ENCODE results near the gene ERFE. TPM values are rescaled to one million over a fixed set of nuclear protein-coding genes. Genes with fewer than 3 reads are reported as not detected.

ERFE gene
- total RNA-seq, 4 donors from 2014 or later = 0.35 to 0.94 (median 0.74) TPM; not detected in 1

DNA sequence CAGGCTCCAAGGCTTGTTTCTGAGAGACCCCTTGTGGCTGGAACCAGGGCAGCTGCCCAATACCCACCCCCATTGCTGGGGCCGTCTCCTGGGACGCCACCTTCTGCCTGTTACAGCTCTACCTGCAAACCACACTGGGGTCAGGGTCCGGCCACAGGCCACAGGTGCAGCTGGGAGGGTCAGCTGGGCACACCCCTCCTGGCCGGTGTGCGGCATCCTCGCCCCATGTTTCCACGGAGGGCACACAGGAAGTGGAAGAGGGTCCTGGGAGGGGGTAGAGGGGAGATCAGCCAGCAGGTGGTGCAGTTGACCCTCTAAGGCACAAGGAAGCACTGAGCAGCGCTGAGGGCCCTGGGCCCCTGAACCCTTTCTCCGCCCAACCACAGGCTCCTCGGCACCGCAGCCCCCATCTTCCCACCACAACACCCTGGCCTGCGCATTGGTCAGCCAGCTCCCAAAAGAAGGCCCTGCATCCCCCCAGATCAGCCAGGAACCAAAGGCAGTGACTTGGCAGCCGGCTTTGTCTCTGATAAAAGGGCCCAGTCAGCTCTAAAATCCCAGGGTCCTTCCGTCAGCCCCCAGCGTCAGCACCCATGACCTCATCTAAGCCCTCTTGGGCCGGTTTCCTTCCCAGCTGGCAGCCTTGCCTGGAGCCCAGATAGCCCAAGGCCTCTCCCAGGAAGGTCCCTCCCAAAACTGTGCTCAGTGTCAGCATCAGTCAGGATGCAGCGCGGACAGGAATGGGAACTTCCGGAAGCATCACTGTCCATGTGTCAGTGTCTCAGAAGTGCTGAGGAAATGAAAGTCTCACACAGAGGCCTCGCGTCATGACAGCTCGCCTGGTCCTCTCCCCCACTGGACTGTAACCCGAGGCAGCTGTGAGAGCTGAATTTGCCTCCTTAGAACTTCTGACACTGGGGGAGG is 1.7 kb downstream of the ERFE start:
- H3K4me1 ChIP-seq = peaks cover 0 to 40% (median 9%) of the 10 kb centered on the region in 3 donors
- no peak for ATAC-seq
- TF ChIP-seq POLR2A (IDR thresholded peaks at IDR 0.05) (no peak), POLR2AphosphoS5 (IDR thresholded peaks at IDR 0.05) (no peak), EP300 (IDR thresholded peaks at IDR 0.05) (no peak)
- TF ChIP-seq, protein P1, sequence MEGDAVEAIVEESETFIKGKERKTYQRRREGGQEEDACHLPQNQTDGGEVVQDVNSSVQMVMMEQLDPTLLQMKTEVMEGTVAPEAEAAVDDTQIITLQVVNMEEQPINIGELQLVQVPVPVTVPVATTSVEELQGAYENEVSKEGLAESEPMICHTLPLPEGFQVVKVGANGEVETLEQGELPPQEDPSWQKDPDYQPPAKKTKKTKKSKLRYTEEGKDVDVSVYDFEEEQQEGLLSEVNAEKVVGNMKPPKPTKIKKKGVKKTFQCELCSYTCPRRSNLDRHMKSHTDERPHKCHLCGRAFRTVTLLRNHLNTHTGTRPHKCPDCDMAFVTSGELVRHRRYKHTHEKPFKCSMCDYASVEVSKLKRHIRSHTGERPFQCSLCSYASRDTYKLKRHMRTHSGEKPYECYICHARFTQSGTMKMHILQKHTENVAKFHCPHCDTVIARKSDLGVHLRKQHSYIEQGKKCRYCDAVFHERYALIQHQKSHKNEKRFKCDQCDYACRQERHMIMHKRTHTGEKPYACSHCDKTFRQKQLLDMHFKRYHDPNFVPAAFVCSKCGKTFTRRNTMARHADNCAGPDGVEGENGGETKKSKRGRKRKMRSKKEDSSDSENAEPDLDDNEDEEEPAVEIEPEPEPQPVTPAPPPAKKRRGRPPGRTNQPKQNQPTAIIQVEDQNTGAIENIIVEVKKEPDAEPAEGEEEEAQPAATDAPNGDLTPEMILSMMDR (IDR thresholded peaks at IDR 0.05) = peak in 1 of 4 experiments; percentile 40
- no peaks in the 10 kb centered on the region for H3K36me3 ChIP-seq
- H3K9me3 ChIP-seq = no peaks in the 10 kb centered on the region
- H3K27me3 ChIP-seq = peaks cover 68% of the 10 kb centered on the region
- no peak overlapping the region for H3K4me3 ChIP-seq
- no peak overlapping the region for H3K27ac ChIP-seq
- WGBS, 2 donors (ENCODE audit: low coverage in 1 of 2) = 60 to 90% methylated on average over 1 to 2 of the region's 23 CpGs

DNA sequence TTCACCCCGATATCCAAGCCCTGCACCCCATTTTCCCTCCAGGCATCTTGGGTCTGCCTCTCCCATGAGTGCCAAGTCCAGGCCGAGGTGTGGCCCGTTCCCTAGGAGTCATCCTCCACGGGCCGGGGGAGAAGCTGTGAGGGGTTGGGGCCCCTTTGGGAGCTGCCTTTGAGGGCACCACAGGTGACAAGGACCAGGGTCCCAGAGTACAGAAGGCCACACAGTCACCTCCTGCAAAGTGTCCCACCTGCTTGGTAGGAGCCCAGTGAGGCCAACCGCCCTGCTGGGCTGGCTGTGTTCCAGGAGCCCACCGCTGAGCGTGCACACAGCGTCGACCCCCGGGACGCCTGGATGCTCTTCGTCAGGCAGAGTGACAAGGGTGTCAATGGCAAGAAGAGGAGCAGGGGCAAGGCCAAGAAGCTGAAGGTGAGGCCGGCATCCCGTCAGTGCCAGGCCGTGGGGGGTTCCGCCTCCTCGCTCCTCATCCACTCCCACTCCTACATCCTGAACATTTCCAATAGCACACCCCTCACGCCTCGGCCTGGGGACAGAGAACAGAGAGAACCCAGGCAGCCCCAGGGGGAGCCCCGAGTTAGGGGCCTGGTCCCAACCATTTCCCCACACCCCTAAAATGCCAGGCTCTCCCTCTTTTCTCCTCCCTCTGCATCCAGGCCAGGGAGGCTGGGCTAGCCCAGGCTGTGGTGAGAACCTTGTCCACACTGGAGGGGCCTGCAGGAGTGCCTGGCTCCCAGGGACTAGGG is 2.7 kb downstream of the ERFE start:
- H3K4me1 ChIP-seq = peaks cover 0 to 40% (median 9%) of the 10 kb centered on the region in 3 donors
- WGBS, 2 donors (ENCODE audit: low coverage in 1 of 2) = 82% methylated on average over 12 of the region's 21 CpGs; no CpG with 5 or more reads in 1 of the 2 donors

DNA sequence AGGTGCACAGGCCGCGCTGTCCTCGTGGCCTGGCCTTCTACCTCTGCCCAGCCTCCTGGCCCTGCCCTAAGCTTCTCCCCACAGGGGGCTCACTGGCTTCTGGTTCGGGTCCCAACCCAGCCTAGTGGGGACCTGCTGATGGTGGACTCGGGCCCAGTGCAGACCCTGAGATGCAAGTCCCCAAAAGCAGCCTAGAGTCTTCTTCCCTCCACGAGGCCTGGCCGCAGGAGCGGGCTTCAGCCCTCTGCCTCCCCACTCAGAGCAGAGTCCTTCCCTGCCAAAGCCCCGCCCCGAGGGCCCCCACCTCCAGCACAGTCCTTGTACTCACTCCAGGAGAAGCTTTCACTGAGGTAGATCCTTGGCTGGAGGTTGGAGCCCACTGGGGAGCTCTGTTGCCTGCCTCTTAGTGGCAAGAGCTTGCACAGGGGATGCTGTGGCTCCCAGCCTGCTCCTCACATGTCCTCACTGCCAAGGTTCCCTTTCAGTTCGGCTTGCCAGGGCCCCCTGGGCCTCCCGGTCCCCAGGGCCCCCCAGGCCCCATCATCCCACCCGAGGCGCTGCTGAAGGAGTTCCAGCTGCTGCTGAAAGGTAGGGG is 3.6 kb downstream of the ERFE start:
- Histone ChIP-seq H3K27me3 (peaks cover 68% of the 10 kb centered on the region), H3K4me1 (peaks cover 0 to 40% (median 9%) of the 10 kb centered on the region in 3 donors), H3K36me3 (peaks cover 0 to 7% of the 10 kb centered on the region in 2 donors), H3K27ac (no peak overlapping the region), H3K9me3 (no peaks in the 10 kb centered on the region), H3K4me3 (no peak overlapping the region)
- TF ChIP-seq, protein P1 (IDR thresholded peaks at IDR 0.05) = no peak
- no peak for TF ChIP-seq EP300 (IDR thresholded peaks at IDR 0.05)
- no peak for TF ChIP-seq POLR2AphosphoS5 (IDR thresholded peaks at IDR 0.05)
- TF ChIP-seq POLR2A (IDR thresholded peaks at IDR 0.05) = no peak
- ATAC-seq = no peak
- no CpG with 5 or more reads among the region's 14 CpGs for WGBS, 2 donors (ENCODE audit: low coverage in 1 of 2)

More for the DNA sequence above, 2.7 kb downstream of the ERFE start:
- no peak overlapping the region for H3K4me3 ChIP-seq
- no peak for ATAC-seq
- no peaks in the 10 kb centered on the region for H3K36me3 ChIP-seq
- no peaks in the 10 kb centered on the region for H3K9me3 ChIP-seq
- no peak overlapping the region for H3K27ac ChIP-seq
- TF ChIP-seq POLR2AphosphoS5 (IDR thresholded peaks at IDR 0.05) = no peak
- no peak for TF ChIP-seq EP300 (IDR thresholded peaks at IDR 0.05)
- TF ChIP-seq POLR2A (IDR thresholded peaks at IDR 0.05) = no peak
- H3K27me3 ChIP-seq = peaks cover 68% of the 10 kb centered on the region

DNA sequence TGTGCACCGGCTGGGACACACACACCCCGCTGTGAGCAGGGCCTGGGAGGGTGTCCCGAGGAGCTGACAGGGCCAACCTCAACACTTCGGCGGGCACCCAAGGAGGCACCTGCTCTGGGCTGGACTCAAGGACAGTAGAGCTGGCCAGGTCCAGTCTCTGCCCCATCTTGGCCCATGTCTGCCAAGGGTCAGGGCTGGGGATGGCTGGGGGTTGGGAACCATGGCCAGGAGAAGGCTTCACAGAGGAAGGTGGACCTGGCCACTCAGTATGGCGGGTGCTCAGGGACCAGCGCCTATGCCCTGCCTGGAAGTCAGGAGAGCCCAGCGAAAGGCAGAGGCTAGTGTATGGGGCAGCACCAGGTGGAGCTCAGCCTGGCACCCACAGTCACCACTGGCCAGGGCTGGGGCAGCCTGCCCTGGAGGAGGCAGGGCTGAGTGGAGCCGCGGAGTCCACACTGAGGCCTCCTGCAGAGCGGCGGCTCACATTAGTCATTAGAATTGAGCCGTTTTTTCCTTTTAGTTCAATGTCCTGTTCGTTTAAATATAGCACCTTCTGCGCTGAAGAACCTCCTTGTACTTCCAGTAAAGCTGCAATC is 4.2 kb downstream of the ERFE start:
- Histone ChIP-seq H3K27me3 (peaks cover 63% of the 10 kb centered on the region), H3K4me1 (peaks cover 0 to 40% (median 9%) of the 10 kb centered on the region in 3 donors), H3K9me3 (no peaks in the 10 kb centered on the region), H3K4me3 (no peak overlapping the region), H3K27ac (no peak overlapping the region), H3K36me3 (peaks cover 0 to 13% of the 10 kb centered on the region in 2 donors)
- ATAC-seq = no peak
- 50% methylated on average over 6 of the region's 15 CpGs; no CpG with 5 or more reads in 1 of the 2 donors for WGBS, 2 donors (ENCODE audit: low coverage in 1 of 2)
- TF ChIP-seq EP300 (IDR thresholded peaks at IDR 0.05) = no peak
- TF ChIP-seq, protein P1 (IDR thresholded peaks at IDR 0.05) = no peak
- no peak for TF ChIP-seq POLR2A (IDR thresholded peaks at IDR 0.05)
- TF ChIP-seq POLR2AphosphoS5 (IDR thresholded peaks at IDR 0.05) = no peak

All from gastroesophageal sphincter (tissue), 4 donors.